ENCODE data around the gene TDP1.

TDP1 gene

DNA sequence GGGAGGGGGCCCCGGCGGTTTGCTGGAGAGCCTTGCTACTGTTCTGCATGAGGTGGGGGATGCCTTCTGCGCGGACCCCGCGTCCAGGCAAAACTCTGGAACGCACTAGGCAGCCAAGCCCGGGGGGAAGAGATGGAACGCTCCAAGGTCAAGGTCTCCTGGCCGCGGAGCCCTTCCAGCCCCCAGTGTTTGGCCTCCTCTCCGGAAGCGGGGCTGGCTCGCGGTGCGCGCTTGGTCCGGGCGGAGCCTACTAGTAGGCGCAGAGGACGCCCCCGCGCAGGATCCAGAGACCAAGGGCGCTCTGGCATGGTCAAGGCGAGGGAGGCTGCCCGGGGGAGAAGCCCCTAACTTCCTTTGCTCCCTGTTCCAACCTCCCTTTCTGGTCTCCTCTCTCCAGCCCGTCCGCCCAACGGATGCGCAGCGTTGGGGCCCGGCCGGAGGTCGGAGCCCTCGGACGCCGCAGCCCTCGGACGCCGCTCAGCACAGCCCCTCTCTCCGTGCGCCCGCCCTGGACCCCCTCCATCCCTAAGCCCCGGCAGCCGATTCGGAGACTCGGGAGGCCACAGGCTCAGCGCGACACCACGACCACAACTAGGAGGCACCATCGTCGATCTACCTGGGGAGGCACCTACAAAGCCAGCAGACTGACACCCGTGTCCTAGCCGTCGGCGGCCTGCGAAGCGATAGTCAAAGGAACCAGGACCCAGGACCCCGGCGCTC is 105.4 kb downstream of the TDP1 start:
- peak; percentile 43 for DNase-seq (ENCODE audit: extremely low read depth, insufficient read length)
- TF ChIP-seq, protein P1, sequence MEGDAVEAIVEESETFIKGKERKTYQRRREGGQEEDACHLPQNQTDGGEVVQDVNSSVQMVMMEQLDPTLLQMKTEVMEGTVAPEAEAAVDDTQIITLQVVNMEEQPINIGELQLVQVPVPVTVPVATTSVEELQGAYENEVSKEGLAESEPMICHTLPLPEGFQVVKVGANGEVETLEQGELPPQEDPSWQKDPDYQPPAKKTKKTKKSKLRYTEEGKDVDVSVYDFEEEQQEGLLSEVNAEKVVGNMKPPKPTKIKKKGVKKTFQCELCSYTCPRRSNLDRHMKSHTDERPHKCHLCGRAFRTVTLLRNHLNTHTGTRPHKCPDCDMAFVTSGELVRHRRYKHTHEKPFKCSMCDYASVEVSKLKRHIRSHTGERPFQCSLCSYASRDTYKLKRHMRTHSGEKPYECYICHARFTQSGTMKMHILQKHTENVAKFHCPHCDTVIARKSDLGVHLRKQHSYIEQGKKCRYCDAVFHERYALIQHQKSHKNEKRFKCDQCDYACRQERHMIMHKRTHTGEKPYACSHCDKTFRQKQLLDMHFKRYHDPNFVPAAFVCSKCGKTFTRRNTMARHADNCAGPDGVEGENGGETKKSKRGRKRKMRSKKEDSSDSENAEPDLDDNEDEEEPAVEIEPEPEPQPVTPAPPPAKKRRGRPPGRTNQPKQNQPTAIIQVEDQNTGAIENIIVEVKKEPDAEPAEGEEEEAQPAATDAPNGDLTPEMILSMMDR (IDR thresholded peaks at IDR 0.05; ENCODE audit: insufficient read depth, low read length, poor library complexity, severe bottlenecking) = no peak
- peak overlapping the region; percentile 61 for H3K4me3 ChIP-seq (replicated peaks; ENCODE audit: low read depth, low read length)
- no peaks in the 10 kb centered on the region for H3K36me3 ChIP-seq (ENCODE audit: control insufficient read depth, insufficient read depth, low read length)
- no peaks in the 10 kb centered on the region; the same call in none of the 2 replicates for H3K27me3 ChIP-seq (replicated peaks; ENCODE audit: control insufficient read depth, insufficient read depth, low read length)

DNA sequence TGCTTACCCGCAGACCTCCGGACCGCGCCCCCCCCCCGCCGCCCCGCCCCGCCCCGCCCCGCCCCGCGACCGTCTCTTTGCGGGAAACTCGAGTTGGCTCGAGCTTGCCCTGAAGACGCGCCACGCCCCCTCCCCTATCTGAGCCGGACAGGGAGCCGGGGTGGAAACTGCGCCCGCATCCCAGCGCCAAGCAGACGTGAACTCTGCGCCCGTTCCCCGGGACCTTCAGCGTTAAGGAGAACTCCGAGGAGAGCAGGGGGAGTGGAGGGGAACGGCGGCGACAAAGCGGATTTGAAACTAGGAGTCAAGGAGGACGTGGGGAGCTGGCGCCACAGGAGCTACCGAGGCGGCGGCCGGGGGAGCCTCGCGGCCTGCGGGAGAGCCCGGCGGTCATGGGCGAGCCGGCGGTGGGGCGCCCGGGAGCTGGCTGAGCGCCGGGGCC is 106.0 kb downstream of the TDP1 start, which contains the start of gene KCNK13:
Gene KCNK13 (plus strand): TSS at position 310 of the 442 bp plus-strand sequence. CDS start 212 bp downstream, outside the sequence.
- TF ChIP-seq, protein P1 (IDR thresholded peaks at IDR 0.05; ENCODE audit: insufficient read depth, low read length, poor library complexity, severe bottlenecking) = no peak
- Histone ChIP-seq H3K27me3 (replicated peaks; ENCODE audit: control insufficient read depth, insufficient read depth, low read length) (no peaks in the 10 kb centered on the region; the same call in none of the 2 replicates), H3K36me3 (ENCODE audit: control insufficient read depth, insufficient read depth, low read length) (no peaks in the 10 kb centered on the region), H3K4me3 (replicated peaks; ENCODE audit: low read depth, low read length) (peak within 1 kb of the TSS; percentile 61)
- peak; percentile 21 for DNase-seq (ENCODE audit: extremely low read depth, insufficient read length)

DNA sequence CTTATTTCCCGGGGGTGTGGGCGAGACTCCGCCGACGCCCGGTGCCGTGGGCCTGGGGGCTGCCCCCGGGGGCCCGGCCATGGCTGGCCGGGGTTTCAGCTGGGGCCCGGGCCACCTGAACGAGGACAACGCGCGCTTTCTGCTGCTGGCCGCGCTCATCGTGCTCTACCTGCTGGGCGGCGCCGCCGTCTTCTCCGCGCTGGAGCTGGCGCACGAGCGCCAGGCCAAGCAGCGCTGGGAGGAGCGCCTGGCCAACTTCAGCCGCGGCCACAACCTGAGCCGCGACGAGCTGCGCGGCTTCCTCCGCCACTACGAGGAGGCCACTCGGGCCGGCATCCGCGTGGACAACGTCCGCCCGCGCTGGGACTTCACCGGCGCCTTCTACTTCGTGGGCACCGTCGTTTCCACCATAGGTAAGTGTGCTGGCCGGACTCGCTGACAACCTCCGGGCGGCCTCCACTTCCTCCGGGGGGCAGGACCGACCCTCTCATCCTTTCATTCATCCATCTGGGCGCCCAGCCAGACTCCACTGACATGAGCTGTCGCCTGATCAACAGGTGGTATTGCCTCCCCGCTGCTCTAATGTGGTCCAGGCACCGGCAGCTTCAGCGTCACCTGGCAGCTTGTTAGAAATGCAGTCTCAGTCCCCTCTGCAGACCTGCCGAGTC is 106.5 kb downstream of the TDP1 start:
- peak; percentile 18 for DNase-seq (ENCODE audit: extremely low read depth, insufficient read length)
- no peaks in the 10 kb centered on the region for H3K36me3 ChIP-seq (ENCODE audit: control insufficient read depth, insufficient read depth, low read length)
- H3K4me3 ChIP-seq (replicated peaks; ENCODE audit: low read depth, low read length) = peak overlapping the region; percentile 15
- TF ChIP-seq, protein P1 (IDR thresholded peaks at IDR 0.05; ENCODE audit: insufficient read depth, low read length, poor library complexity, severe bottlenecking) = no peak
- no peaks in the 10 kb centered on the region; the same call in none of the 2 replicates for H3K27me3 ChIP-seq (replicated peaks; ENCODE audit: control insufficient read depth, insufficient read depth, low read length)

DNA sequence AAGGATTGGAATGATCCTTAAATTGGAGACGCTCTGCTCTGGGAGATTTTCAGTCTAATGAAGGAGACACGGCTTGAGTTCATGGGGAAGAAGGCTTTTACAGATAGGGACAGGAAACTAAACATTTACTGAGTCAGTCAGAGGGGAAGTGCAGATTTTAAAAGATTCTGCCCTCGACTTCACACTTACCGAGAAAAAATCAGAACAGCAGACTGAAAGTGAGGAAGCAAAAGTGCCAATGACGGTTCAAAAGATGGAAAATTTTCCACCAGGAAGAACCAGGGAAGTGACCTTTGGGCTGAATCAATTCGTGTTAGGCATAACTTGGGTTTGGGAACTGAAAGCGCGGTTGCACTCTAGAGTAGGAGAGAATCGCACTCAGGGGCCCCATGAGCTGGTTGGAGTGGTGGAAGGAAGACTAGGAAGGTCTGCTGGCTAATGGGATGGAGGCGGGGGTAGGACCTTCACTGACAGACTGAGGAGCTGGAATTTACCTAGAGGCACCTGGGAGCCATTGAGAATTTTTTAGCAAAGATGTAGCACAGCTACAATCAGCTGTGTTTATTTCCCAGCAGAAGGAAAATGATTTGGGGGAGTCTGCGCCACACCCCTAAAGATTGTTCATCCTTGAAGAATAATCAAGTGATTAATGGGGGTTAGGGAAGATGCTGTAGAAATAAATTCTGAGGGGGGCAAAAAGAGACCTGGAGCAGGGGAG is 107.3 kb downstream of the TDP1 start:
- Histone ChIP-seq H3K36me3 (ENCODE audit: control insufficient read depth, insufficient read depth, low read length) (no peaks in the 10 kb centered on the region), H3K27me3 (replicated peaks; ENCODE audit: control insufficient read depth, insufficient read depth, low read length) (no peaks in the 10 kb centered on the region; the same call in none of the 2 replicates), H3K4me3 (replicated peaks; ENCODE audit: low read depth, low read length) (no peak overlapping the region)
- TF ChIP-seq, protein P1 (IDR thresholded peaks at IDR 0.05; ENCODE audit: insufficient read depth, low read length, poor library complexity, severe bottlenecking) = no peak
- DNase-seq (ENCODE audit: extremely low read depth, insufficient read length) = no peak

DNA sequence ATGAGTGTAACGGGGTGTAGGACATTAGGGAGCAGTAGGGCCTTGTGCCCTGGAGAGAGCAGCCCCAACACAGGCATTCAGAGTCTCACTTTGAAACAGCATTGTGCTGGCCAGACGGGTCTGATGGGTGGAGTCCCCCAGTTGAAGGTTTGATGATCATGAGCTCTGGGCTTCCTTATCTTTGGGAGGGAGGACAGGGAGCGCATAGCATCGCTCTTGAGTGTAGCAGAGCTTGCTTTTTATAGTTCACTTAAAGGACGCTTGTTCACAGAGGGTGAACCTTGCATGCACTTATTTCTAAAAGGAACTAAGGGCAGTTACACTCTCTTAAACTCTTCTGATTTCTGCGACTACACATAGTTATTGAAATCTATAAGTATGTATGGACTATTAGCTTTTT is 116.6 kb downstream of the TDP1 start:
- DNase-seq (ENCODE audit: extremely low read depth, insufficient read length) = no peak
- TF ChIP-seq, protein P1 (IDR thresholded peaks at IDR 0.05; ENCODE audit: insufficient read depth, low read length, poor library complexity, severe bottlenecking) = no peak
- no peaks in the 10 kb centered on the region; the same call in 1 of the 2 replicates for H3K27me3 ChIP-seq (replicated peaks; ENCODE audit: control insufficient read depth, insufficient read depth, low read length)

More for the DNA sequence above, 116.6 kb downstream of the TDP1 start:
- Histone ChIP-seq H3K36me3 (ENCODE audit: control insufficient read depth, insufficient read depth, low read length) (no peaks in the 10 kb centered on the region), H3K4me3 (replicated peaks; ENCODE audit: low read depth, low read length) (no peak overlapping the region)

Measured in GM06990 (cell line).